Measurements from ENCODE around the gene WBP1.

DNA sequence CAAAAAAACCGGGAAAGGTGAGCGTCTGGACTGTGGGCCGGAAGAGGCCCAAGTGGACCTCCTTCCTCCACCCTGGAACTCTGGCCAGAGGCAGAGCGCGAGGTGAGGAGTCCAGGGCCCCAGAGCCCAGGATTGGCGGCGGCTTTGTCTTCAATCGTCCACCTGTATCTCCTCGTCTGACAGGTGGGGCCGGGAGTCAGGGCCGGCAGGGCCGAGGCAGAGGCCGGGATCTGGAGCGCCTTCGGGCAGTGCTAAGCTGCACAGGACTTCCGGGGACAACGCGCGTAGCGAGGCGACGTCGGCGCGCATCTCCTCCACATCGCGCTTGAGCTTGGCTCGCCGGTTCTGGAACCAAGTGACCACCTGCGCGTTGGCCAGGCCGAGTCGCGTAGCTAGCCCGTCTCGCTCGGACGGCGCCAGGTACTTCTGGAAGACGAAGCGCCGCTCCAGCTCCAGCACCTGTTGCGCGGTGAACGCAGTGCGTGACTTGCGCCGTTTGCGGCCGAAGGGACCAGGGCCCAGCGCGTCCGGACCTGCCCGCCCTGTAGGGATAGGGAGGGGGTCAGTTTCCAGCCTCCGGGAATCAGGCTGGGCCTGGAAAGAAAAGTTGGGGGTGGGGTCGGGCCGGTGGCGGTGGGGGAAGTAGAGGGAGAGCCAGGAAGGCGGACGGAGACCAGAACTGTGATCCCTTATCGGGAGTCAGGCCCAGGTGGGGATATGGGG, 39.7 kb downstream of the WBP1 start:
- no peak for TF ChIP-seq ATF7 (IDR thresholded peaks at IDR 0.05; ENCODE audit: low read depth)
- TF ChIP-seq, protein P1, sequence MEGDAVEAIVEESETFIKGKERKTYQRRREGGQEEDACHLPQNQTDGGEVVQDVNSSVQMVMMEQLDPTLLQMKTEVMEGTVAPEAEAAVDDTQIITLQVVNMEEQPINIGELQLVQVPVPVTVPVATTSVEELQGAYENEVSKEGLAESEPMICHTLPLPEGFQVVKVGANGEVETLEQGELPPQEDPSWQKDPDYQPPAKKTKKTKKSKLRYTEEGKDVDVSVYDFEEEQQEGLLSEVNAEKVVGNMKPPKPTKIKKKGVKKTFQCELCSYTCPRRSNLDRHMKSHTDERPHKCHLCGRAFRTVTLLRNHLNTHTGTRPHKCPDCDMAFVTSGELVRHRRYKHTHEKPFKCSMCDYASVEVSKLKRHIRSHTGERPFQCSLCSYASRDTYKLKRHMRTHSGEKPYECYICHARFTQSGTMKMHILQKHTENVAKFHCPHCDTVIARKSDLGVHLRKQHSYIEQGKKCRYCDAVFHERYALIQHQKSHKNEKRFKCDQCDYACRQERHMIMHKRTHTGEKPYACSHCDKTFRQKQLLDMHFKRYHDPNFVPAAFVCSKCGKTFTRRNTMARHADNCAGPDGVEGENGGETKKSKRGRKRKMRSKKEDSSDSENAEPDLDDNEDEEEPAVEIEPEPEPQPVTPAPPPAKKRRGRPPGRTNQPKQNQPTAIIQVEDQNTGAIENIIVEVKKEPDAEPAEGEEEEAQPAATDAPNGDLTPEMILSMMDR (IDR thresholded peaks at IDR 0.05 in 2 of 3, conservative IDR thresholded peaks at IDR 0.05 in 1 of 3; ENCODE audit: control insufficient read depth in 2 of 3, extremely low read depth in 1 of 3, insufficient read depth in 1 of 3, low read depth in 3 of 3, low read length in 3 of 3), result no peak
- TF ChIP-seq BHLHE40 (IDR thresholded peaks at IDR 0.05; ENCODE audit: borderline replicate concordance in 1 of 2, low read depth in 2 of 2, low read length in 1 of 2), result no peak
- peak; percentile 68 for TF ChIP-seq POLR2A (IDR thresholded peaks at IDR 0.05; ENCODE audit: low read depth, low read length)
- no peak for TF ChIP-seq EZH2 (IDR thresholded peaks at IDR 0.05; ENCODE audit: borderline replicate concordance, control insufficient read depth, low read depth, low read length)
- TF ChIP-seq ZNF384 (IDR thresholded peaks at IDR 0.05; ENCODE audit: borderline replicate concordance, low read depth, low read length), result no peak
- no peak for TF ChIP-seq TAF1 (IDR thresholded peaks at IDR 0.05; ENCODE audit: borderline replicate concordance, low read depth, low read length)
- TF ChIP-seq JUND (IDR thresholded peaks at IDR 0.05; ENCODE audit: low read depth, low read length), result no peak
- TF ChIP-seq CEBPB (IDR thresholded peaks at IDR 0.05; ENCODE audit: borderline replicate concordance in 1 of 2, low read depth in 2 of 2, low read length in 2 of 2), result no peak
